A549 treated with CpdA at 1 μM for 4 hours (cell line): ENCODE measurements around the gene UTP14A. TPM values are rescaled to one million over a fixed set of nuclear protein-coding genes. Genes with fewer than 3 reads are reported as not detected.

Source experiments
- total RNA-seq: library from RNA; stranded (reverse); fragments of 200-300 nt; extraction: Qiagen RNA extraction; gene quantifications from 5 replicates; pipeline ENCODE4 v1.2.3, GENCODE V29; 2022; ENCODE audit warnings: low read depth

Gene UTP14A
- total RNA-seq: 43.8 to 58.1 TPM (median 48.2 TPM) in 5 replicates

GRCh38 chrX:129905787-129906580, at the start of gene UTP14A:
Gene UTP14A (plus strand): TSS chrX:129906164. CDS start chrX:129906211, 47 bp downstream.

Other genes starting within 250 kb of the UTP14A start
- not detected in 5 replicates for gene XPNPEP2, start 167.2 kb upstream of the UTP14A start, total RNA-seq
- not detected in 5 replicates for gene SASH3, start 126.2 kb upstream of the UTP14A start, total RNA-seq
- gene ZDHHC9, start 62.3 kb upstream of the UTP14A start, total RNA-seq: 37.3 to 41.8 TPM (median 39.5 TPM) in 5 replicates
- 5.1 to 10.8 TPM (median 8.9 TPM) in 5 replicates for gene BCORL1, start 76.5 kb downstream of the UTP14A start, total RNA-seq
- 29.8 to 35.2 TPM (median 32.8 TPM) in 5 replicates for gene ELF4, start 204.3 kb downstream of the UTP14A start, total RNA-seq